GM12878 (cell line): ENCODE measurements around the gene PHF1. TPM values are rescaled to one million over a fixed set of nuclear protein-coding genes. Genes with fewer than 3 reads are reported as not detected.

ENCODE experiments used
- ATAC-seq: fragments of 200-7000 bp; cut with Tn5 transposase; 3 replicates; pipeline ENCODE4 v1.9.1; 2020; ENCODE audit warnings: mild to moderate bottlenecking, moderate library complexity
- BruUV-seq: library from RNA; stranded (reverse); fragments of 400-500 nt; replicated peaks from 2 replicates; lab custom pipeline; 2021; lab: Mats Ljungman, UMichigan
- CTCF ChIA-PET: fragments of 300-600 bp; sonication (Branson Sonifier 250); formaldehyde crosslinking; extraction: SDS; loops from one replicate; lab custom pipeline; 2021; ENCODE audit warnings: inconsistent platforms; lab: Yijun Ruan, JAX
- POLR2A ChIA-PET: fragments of 350-600 bp; formaldehyde crosslinking; extraction: SDS; loops from one replicate; lab custom pipeline; 2021; ENCODE audit warnings: inconsistent platforms; lab: Charles Lee
- RAD21 ChIA-PET: fragments of 300-600 bp; sonication (Branson Sonifier 250); formaldehyde crosslinking; loops from one replicate; lab custom pipeline; 2023; ENCODE audit warnings: antibody characterized with exemption; ENCODE audit not compliant: unreplicated experiment; lab: Charles Lee
- SMC1A ChIA-PET: fragments of 300-600 bp; sonication (Branson Sonifier 250); formaldehyde crosslinking; loops from one replicate; lab custom pipeline; 2023; ENCODE audit not compliant: unreplicated experiment, uncharacterized antibody; lab: Charles Lee
- DNase-seq: peaks from one replicate; pipeline ENCODE4 v3.0.0-alpha.2; 2011; ENCODE audit warnings: low read depth, low spot score
- FAIRE-seq: peaks from 3 replicates; lab custom pipeline; 2011; peaks lifted over from hg19 to GRCh38; lab: Jason Lieb, UNC
- H2AFZ ChIP-seq: 2 replicates; pipeline ENCODE4 v1.6.0; 2011; ENCODE audit warnings: low read depth, low read length, control low read depth; ENCODE audit not compliant: control insufficient read depth
- H3K27ac ChIP-seq: 2 replicates; pipeline ENCODE4 v1.5.1; 2011; ENCODE audit warnings: control low read depth; ENCODE audit not compliant: control insufficient read depth, insufficient read depth
- H3K27me3 ChIP-seq, 2 experiments: replicated peaks in 1 of 2; 2 replicates each; pipeline versions ENCODE4 v1.6.0 to v1.6.1; 2011; ENCODE audit warnings: low read length in 1 of 2; ENCODE audit not compliant: control insufficient read depth in 2 of 2, insufficient read depth in 2 of 2
- H3K36me3 ChIP-seq, 2 experiments: 2 replicates each; pipeline ENCODE4 v1.5.1; 2011; ENCODE audit warnings: low read length in 1 of 2; ENCODE audit not compliant: control insufficient read depth in 2 of 2, insufficient read depth in 2 of 2
- H3K4me1 ChIP-seq: 2 replicates; pipeline ENCODE4 v1.6.1; 2011; ENCODE audit warnings: mild to moderate bottlenecking, low read length, moderate library complexity, mixed read lengths; ENCODE audit not compliant: control insufficient read depth, insufficient read depth
- H3K4me2 ChIP-seq: 2 replicates; pipeline ENCODE4 v1.6.0; 2011; ENCODE audit warnings: control low read depth; ENCODE audit not compliant: control insufficient read depth, insufficient read depth
- H3K4me3 ChIP-seq: fragments of 200-600 bp; sonication (generic); 2 replicates; pipeline ENCODE4 v1.5.1; 2016
- H3K79me2 ChIP-seq: 2 replicates; pipeline ENCODE4 v1.6.0; 2011; ENCODE audit warnings: low read length; ENCODE audit not compliant: control insufficient read depth, insufficient read depth
- H3K9ac ChIP-seq: 2 replicates; pipeline ENCODE4 v1.8.0; 2011; ENCODE audit warnings: low read length, control low read depth, mixed read lengths; ENCODE audit not compliant: control insufficient read depth, insufficient read depth
- H3K9me3 ChIP-seq: replicated peaks from 3 replicates; pipeline ENCODE4 v1.5.1; 2011; ENCODE audit warnings: mild to moderate bottlenecking, low read length; ENCODE audit not compliant: control insufficient read depth, insufficient read depth
- H4K20me1 ChIP-seq: 2 replicates; pipeline ENCODE4 v1.6.0; 2011; ENCODE audit not compliant: control insufficient read depth, insufficient read depth
- CBFB ChIP-seq: IDR thresholded peaks from 2 replicates; pipeline ENCODE4 v1.6.1; 2016; ENCODE audit warnings: antibody characterized with exemption, low read depth
- HSF1 ChIP-seq: fragments of 150-350 bp; IDR thresholded peaks from 2 replicates; pipeline ENCODE4 v1.6.1; 2014; ENCODE audit warnings: mild to moderate bottlenecking, low read depth, low read length
- MEF2A ChIP-seq: IDR thresholded peaks from 2 replicates; pipeline ENCODE4 v1.6.1; 2011; ENCODE audit warnings: low read depth, mild to moderate bottlenecking, low read length, moderate library complexity; ENCODE audit not compliant: insufficient read depth
- MEF2B ChIP-seq: fragments of 450-650 bp; IDR thresholded peaks from 2 replicates; pipeline ENCODE4 v1.6.1; 2018; ENCODE audit warnings: mild to moderate bottlenecking, moderate library complexity; ENCODE audit not compliant: partially characterized antibody, poor library complexity, severe bottlenecking
- NFYB ChIP-seq: IDR thresholded peaks from 2 replicates; pipeline ENCODE4 v1.6.1; 2011; ENCODE audit warnings: low read depth, mild to moderate bottlenecking, low read length, improper control_type of control experiment, moderate library complexity; ENCODE audit not compliant: insufficient read depth
- NR2C1 ChIP-seq: fragments of 450-650 bp; IDR thresholded peaks from 2 replicates; pipeline ENCODE4 v1.6.1; 2017; ENCODE audit warnings: antibody characterized with exemption, mild to moderate bottlenecking, moderate library complexity
- POU2F2 ChIP-seq: IDR thresholded peaks from 3 replicates; pipeline ENCODE4 v1.6.1; 2011; ENCODE audit warnings: low read depth, mild to moderate bottlenecking, low read length, borderline replicate concordance
- RUNX3 ChIP-seq: IDR thresholded peaks from 2 replicates; pipeline ENCODE4 v1.6.1; 2012; ENCODE audit warnings: low read length, inconsistent platforms
- SRF ChIP-seq, 2 experiments: IDR thresholded peaks; 2 replicates each; pipeline ENCODE4 v1.6.1; 2011; ENCODE audit warnings: low read depth in 2 of 2, low read length in 2 of 2, mild to moderate bottlenecking in 1 of 2, moderate library complexity in 1 of 2
- WRNIP1 ChIP-seq: IDR thresholded peaks from 2 replicates; pipeline ENCODE4 v1.6.1; 2011; ENCODE audit warnings: low read depth, low read length, improper control_type of control experiment, borderline replicate concordance
- ZBED1 ChIP-seq: IDR thresholded peaks from 2 replicates; pipeline ENCODE4 v1.6.1; 2016; ENCODE audit warnings: borderline replicate concordance
- ZBTB40 ChIP-seq: fragments of 450-650 bp; IDR thresholded peaks from 2 replicates; pipeline ENCODE4 v1.6.1; 2016; ENCODE audit warnings: mild to moderate bottlenecking, moderate library complexity, borderline replicate concordance
- ZNF687 ChIP-seq: fragments of 450-650 bp; IDR thresholded peaks from 2 replicates; pipeline ENCODE4 v1.6.1; 2017; ENCODE audit warnings: mild to moderate bottlenecking, moderate library complexity
- WGBS: methylation state at CpG from one replicate; pipeline ENCODE4 v1.1.6; 2016; ENCODE audit warnings: low lambda C conversion rate; ENCODE audit not compliant: insufficient replicate concordance, insufficient coverage; ENCODE audit errors: missing lambda C conversion rate; 5-methylcytosine and 5-hydroxymethylcytosine counted together
- in situ Hi-C: fragments of 300-500 bp; cut with MboI; formaldehyde crosslinking; loops from 9 replicates; pipeline ENCODE4 v1.14.3; 2018; ENCODE audit warnings: mixed read lengths
- intact Hi-C: fragments of 100-400 bp; cut with micrococcal nuclease; formaldehyde crosslinking; loops from one replicate; pipeline ENCODE4 v1.14.2; 2022; ENCODE audit not compliant: unreplicated experiment
- polyA plus RNA-seq, 11 experiments: library from polyadenylated mRNA; depleted of rRNA in 4 of 11; unstranded in 6 of 11; stranded (reverse) in 5 of 11; fragments of >200 nt; fragmentation: Nextera tagmentation in 4 of 11; fragmentation: Illumina TruSeq in 1 of 11; extraction: Ambion mirVana in 4 of 11; extraction: Trizol in 1 of 11; gene quantifications; 1 replicate in 1 of 11; 2 replicates in 10 of 11; pipeline versions ENCODE4 v1.2.1 to v1.2.3, GENCODE V29; 2011 to 2016; ENCODE audit warnings: inconsistent platforms in 2 of 11, missing spikeins in 2 of 11, low read depth in 1 of 11
- total RNA-seq, 4 experiments: library from RNA; depleted of rRNA in 3 of 4; stranded (reverse); fragments of >200 nt in 3 of 4; fragmentation: Illumina TruSeq in 1 of 4; extraction: Trizol in 1 of 4; gene quantifications; 2 replicates each; pipeline versions ENCODE4 v1.2.1 to v1.2.3, GENCODE V29; 2013 to 2021

Gene PHF1
- total and polyA plus RNA-seq, 10 of the 15 experiments (the other 5 are each of a cell fraction or from before 2014, with no cell fraction given): 1.3 to 17.8 (median 6.2) TPM

GRCh38 chr6:33411632-33412005 lies 805 bp downstream of the PHF1 start:
- ATAC-seq (no peak), DNase-seq (no peak), FAIRE-seq (no peak)
- Histone ChIP-seq H4K20me1 (no peaks in the 10 kb centered on the region; the same call in 1 of the 2 replicates), H3K36me3 (peaks cover 6 to 13% of the 10 kb centered on the region in 2 experiments), H2AFZ (no peak overlapping the region), H3K4me2 (peak overlapping the region; percentile 89), H3K79me2 (peaks cover 20% of the 10 kb centered on the region), H3K4me3 (peak overlapping the region; percentile 90), H3K9me3 (no peaks in the 10 kb centered on the region), H3K27me3 (no peaks in the 10 kb centered on the region), H3K27ac (peak overlapping the region; percentile 67; the same call in 1 of the 2 replicates), H3K4me1 (peaks cover 20% of the 10 kb centered on the region), H3K9ac (peak overlapping the region; percentile 64)
- RAD21 ChIA-PET: interaction anchor here (1.2 kb wide), 1 partner anchor 14 kb away, joined by 5 read pairs; no protein-coding TSS in a partner anchor
- BruUV-seq: no TSS peak
- SMC1A ChIA-PET: no interaction called here
- POLR2A ChIA-PET: interaction anchor here (0.6 to 2.2 kb wide), 6 partner anchors 14 to 1215 kb away, joined by 3 to 6 read pairs (median 4); partner anchors contain the start of gene ZBTB9
- no peak for TF ChIP-seq WRNIP1
- no peak for TF ChIP-seq MEF2B
- no peak for TF ChIP-seq SRF (IDR thresholded peaks at IDR 0.05; ENCODE audit: low read depth in 2 of 2, low read length in 2 of 2)
- TF ChIP-seq CBFB: no peak
- TF ChIP-seq ZBED1: no peak
- no peak for TF ChIP-seq MEF2A
- TF ChIP-seq NR2C1: no peak
- no peak for TF ChIP-seq RUNX3
- TF ChIP-seq HSF1: no peak
- no peak for TF ChIP-seq ZNF687
- no peak for TF ChIP-seq POU2F2
- no peak for TF ChIP-seq ZBTB40
- no peak for TF ChIP-seq NFYB
- intact Hi-C loops (no loop called here), in situ Hi-C loops (no loop called here)
- WGBS: 73% methylated on average over 6 of the region's 6 CpGs
- CTCF ChIA-PET: interaction anchor here (1.7 kb wide), 1 partner anchor 21 kb away, joined by 5 read pairs; no protein-coding TSS in a partner anchor
